ENCODE measurements around the gene TARDBP. TPM values are rescaled to one million over a fixed set of nuclear protein-coding genes. Genes with fewer than 3 reads are reported as not detected.

The TARDBP gene
- total and polyA plus RNA-seq, 2 donors from 2014 or later: 103 to 140 TPM

DNA sequence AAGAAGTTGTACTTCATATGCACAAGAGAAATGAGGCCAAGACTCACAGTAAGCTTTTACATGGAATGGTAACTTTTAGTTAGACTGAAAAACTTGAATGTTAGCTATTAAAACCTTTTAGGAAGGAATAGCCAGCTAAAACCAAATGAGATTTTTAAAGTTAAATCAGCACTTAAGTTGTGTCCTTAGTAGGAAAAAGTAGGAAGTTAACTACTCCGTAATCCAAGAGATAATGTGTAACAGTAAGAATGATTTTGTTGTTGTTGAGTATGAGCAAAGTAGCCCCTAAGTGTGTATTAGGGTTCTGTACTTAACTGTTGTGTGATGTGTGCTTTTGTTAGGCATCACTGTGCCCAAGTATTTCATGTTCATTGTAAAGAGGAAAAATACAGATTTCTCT, 13.2 kb downstream of the TARDBP start:
- no peaks in the 10 kb centered on the region for H3K4me1 ChIP-seq (ENCODE audit: control insufficient read depth in 2 of 3, insufficient read depth in 2 of 3, low read depth in 1 of 3, low read length in 3 of 3)
- intact Hi-C loops (cut with DNase I): no loop called here
- peaks cover 0 to 64% (median 30%) of the 10 kb centered on the region in 3 donors for H3K36me3 ChIP-seq (ENCODE audit: control insufficient read depth in 2 of 3, insufficient read depth in 3 of 3, low read length in 3 of 3)
- FAIRE-seq (no peak), DNase-seq (no peak)
- H3K4me3 ChIP-seq (ENCODE audit: low read length in 3 of 3): no peak overlapping the region
- no peak overlapping the region for H3K9ac ChIP-seq (ENCODE audit: low read length in 3 of 3)
- TF ChIP-seq, protein P1, sequence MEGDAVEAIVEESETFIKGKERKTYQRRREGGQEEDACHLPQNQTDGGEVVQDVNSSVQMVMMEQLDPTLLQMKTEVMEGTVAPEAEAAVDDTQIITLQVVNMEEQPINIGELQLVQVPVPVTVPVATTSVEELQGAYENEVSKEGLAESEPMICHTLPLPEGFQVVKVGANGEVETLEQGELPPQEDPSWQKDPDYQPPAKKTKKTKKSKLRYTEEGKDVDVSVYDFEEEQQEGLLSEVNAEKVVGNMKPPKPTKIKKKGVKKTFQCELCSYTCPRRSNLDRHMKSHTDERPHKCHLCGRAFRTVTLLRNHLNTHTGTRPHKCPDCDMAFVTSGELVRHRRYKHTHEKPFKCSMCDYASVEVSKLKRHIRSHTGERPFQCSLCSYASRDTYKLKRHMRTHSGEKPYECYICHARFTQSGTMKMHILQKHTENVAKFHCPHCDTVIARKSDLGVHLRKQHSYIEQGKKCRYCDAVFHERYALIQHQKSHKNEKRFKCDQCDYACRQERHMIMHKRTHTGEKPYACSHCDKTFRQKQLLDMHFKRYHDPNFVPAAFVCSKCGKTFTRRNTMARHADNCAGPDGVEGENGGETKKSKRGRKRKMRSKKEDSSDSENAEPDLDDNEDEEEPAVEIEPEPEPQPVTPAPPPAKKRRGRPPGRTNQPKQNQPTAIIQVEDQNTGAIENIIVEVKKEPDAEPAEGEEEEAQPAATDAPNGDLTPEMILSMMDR (IDR thresholded peaks at IDR 0.05; ENCODE audit: borderline replicate concordance, extremely low read depth, insufficient read depth): no peak
- H3K27ac ChIP-seq (ENCODE audit: low read depth in 2 of 2, low read length in 2 of 2): no peak overlapping the region
- no peaks in the 10 kb centered on the region for H3K27me3 ChIP-seq (ENCODE audit: control insufficient read depth, insufficient read depth, low read length)
- H3K9me3 ChIP-seq (ENCODE audit: control insufficient read depth in 2 of 3, insufficient read depth in 1 of 3, low read length in 3 of 3): no peaks in the 10 kb centered on the region

DNA sequence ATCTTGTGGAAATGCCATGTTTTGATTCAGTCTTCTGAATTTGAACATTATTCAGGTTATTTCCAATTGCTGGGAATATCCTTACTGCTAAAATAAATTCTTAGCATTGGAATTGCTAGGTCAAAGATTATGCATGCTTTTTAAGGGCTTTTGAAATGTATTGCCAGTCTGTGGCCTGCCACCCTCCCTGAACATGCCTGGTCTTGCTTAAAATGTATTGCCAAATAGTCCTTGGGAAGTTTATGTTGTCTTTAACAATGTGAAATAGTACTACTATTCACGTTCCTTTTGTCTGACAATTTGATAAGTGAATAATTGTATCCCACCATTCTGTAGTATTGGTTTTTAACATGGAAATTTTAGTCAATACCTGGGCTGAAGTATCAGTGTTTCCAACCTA, 13.6 kb downstream of the TARDBP start:
- TF ChIP-seq, protein P1 (IDR thresholded peaks at IDR 0.05; ENCODE audit: borderline replicate concordance, extremely low read depth, insufficient read depth): no peak
- no peaks in the 10 kb centered on the region for H3K27me3 ChIP-seq (ENCODE audit: control insufficient read depth, insufficient read depth, low read length)
- FAIRE-seq: no peak
- H3K4me1 ChIP-seq (ENCODE audit: control insufficient read depth in 2 of 3, insufficient read depth in 2 of 3, low read depth in 1 of 3, low read length in 3 of 3): no peaks in the 10 kb centered on the region
- no peak overlapping the region for H3K27ac ChIP-seq (ENCODE audit: low read depth in 2 of 2, low read length in 2 of 2)
- DNase-seq: no peak
- no peak overlapping the region for H3K9ac ChIP-seq (ENCODE audit: low read length in 3 of 3)
- peaks cover 0 to 60% (median 30%) of the 10 kb centered on the region in 3 donors for H3K36me3 ChIP-seq (ENCODE audit: control insufficient read depth in 2 of 3, insufficient read depth in 3 of 3, low read length in 3 of 3)
- intact Hi-C loops (cut with DNase I): no loop called here
- no peak overlapping the region for H3K4me3 ChIP-seq (ENCODE audit: low read length in 3 of 3)
- H3K9me3 ChIP-seq (ENCODE audit: control insufficient read depth in 2 of 3, insufficient read depth in 1 of 3, low read length in 3 of 3): no peaks in the 10 kb centered on the region

GRCh38 chr1:11026903-11027302, 14.4 kb downstream of the TARDBP start:
- no peaks in the 10 kb centered on the region for H3K27me3 ChIP-seq (ENCODE audit: control insufficient read depth, insufficient read depth, low read length)
- TF ChIP-seq, protein P1 (IDR thresholded peaks at IDR 0.05; ENCODE audit: borderline replicate concordance, extremely low read depth, insufficient read depth): no peak
- H3K36me3 ChIP-seq (ENCODE audit: control insufficient read depth in 2 of 3, insufficient read depth in 3 of 3, low read length in 3 of 3): peaks cover 0 to 51% (median 23%) of the 10 kb centered on the region in 3 donors
- H3K9ac ChIP-seq (ENCODE audit: low read length in 3 of 3): no peak overlapping the region
- H3K4me3 ChIP-seq (ENCODE audit: low read length in 3 of 3): no peak overlapping the region
- no peak overlapping the region for H3K27ac ChIP-seq (ENCODE audit: low read depth in 2 of 2, low read length in 2 of 2)
- no peaks in the 10 kb centered on the region for H3K4me1 ChIP-seq (ENCODE audit: control insufficient read depth in 2 of 3, insufficient read depth in 2 of 3, low read depth in 1 of 3, low read length in 3 of 3)
- intact Hi-C loops (cut with DNase I): no loop called here
- no peak for DNase-seq
- no peaks in the 10 kb centered on the region for H3K9me3 ChIP-seq (ENCODE audit: control insufficient read depth in 2 of 3, insufficient read depth in 1 of 3, low read length in 3 of 3)
- FAIRE-seq: no peak

GRCh38 chr1:11027316-11027715, 14.9 kb downstream of the TARDBP start:
- FAIRE-seq (no peak), DNase-seq (no peak)
- intact Hi-C loops (cut with DNase I): no loop called here
- H3K4me1 ChIP-seq (ENCODE audit: control insufficient read depth in 2 of 3, insufficient read depth in 2 of 3, low read depth in 1 of 3, low read length in 3 of 3): no peaks in the 10 kb centered on the region
- H3K9ac ChIP-seq (ENCODE audit: low read length in 3 of 3): no peak overlapping the region
- H3K9me3 ChIP-seq (ENCODE audit: control insufficient read depth in 2 of 3, insufficient read depth in 1 of 3, low read length in 3 of 3): no peaks in the 10 kb centered on the region
- peaks cover 0 to 47% (median 19%) of the 10 kb centered on the region in 3 donors for H3K36me3 ChIP-seq (ENCODE audit: control insufficient read depth in 2 of 3, insufficient read depth in 3 of 3, low read length in 3 of 3)
- H3K4me3 ChIP-seq (ENCODE audit: low read length in 3 of 3): no peak overlapping the region
- TF ChIP-seq, protein P1 (IDR thresholded peaks at IDR 0.05; ENCODE audit: borderline replicate concordance, extremely low read depth, insufficient read depth): no peak
- H3K27me3 ChIP-seq (ENCODE audit: control insufficient read depth, insufficient read depth, low read length): no peaks in the 10 kb centered on the region
- no peak overlapping the region for H3K27ac ChIP-seq (ENCODE audit: low read depth in 2 of 2, low read length in 2 of 2)

Measured in kidney (tissue), 14 donors.